PC-9 (cell line): ENCODE results near the gene ERBB2. TPM values are rescaled to one million over a fixed set of nuclear protein-coding genes. Genes with fewer than 3 reads are reported as not detected.
A peak's percentile ranks its signal among the peaks of the same experiment; 100 is the strongest.

Source experiments
- BruUV-seq: library from RNA; stranded (reverse); fragments of 400-500 nt; replicated peaks from 2 replicates; lab custom pipeline; 2021; lab: Mats Ljungman, UMichigan
- CTCF ChIA-PET: fragments of 300-600 bp; sonication (Branson Sonifier 250); formaldehyde crosslinking; loops from one replicate; lab custom pipeline; 2022; ENCODE audit warnings: antibody characterized with exemption; lab: Charles Lee
- POLR2A ChIA-PET: fragments of 300-600 bp; sonication (Branson Sonifier 250); formaldehyde crosslinking; loops from one replicate; lab custom pipeline; 2022; ENCODE audit warnings: antibody characterized with exemption; ENCODE audit not compliant: unreplicated experiment; lab: Charles Lee
- DNase-seq, 2 experiments: peaks; one replicate each; pipeline versions ENCODE4 v3.0.0 to v3.0.0-alpha.2; 2015 to 2022; ENCODE audit warnings: mixed read lengths in 1 of 2
- H2AFZ ChIP-seq: fragments of 200-600 bp; sonication (generic); 2 replicates; pipeline ENCODE4 v1.8.1; 2017; ENCODE audit warnings: antibody characterized with exemption
- H3F3A ChIP-seq: fragments of 200-600 bp; sonication (generic); 2 replicates; pipeline ENCODE4 v1.8.1; 2017; ENCODE audit warnings: antibody characterized with exemption, mild to moderate bottlenecking, low read depth; ENCODE audit not compliant: insufficient read depth
- H3K27ac ChIP-seq: fragments of 200-600 bp; sonication (generic); 2 replicates; pipeline ENCODE4 v1.6.1; 2016; ENCODE audit warnings: mixed run types
- H3K27me3 ChIP-seq: fragments of 200-600 bp; sonication (generic); 2 replicates; pipeline ENCODE4 v1.6.1; 2016; ENCODE audit warnings: low read depth, mixed run types; ENCODE audit not compliant: insufficient read depth
- H3K36me3 ChIP-seq: fragments of 200-600 bp; sonication (generic); 2 replicates; pipeline ENCODE4 v1.6.1; 2016; ENCODE audit warnings: low read depth, mixed run types
- H3K4me1 ChIP-seq: fragments of 200-600 bp; sonication (generic); replicated peaks from 2 replicates; pipeline ENCODE4 v1.6.1; 2016; ENCODE audit warnings: mixed run types; ENCODE audit not compliant: insufficient read depth
- H3K4me2 ChIP-seq: fragments of 200-600 bp; sonication (generic); 2 replicates; pipeline ENCODE4 v1.6.1; 2017; ENCODE audit warnings: mixed run types
- H3K4me3 ChIP-seq: fragments of 200-600 bp; sonication (generic); 2 replicates; pipeline ENCODE4 v1.6.1; 2016; ENCODE audit warnings: mixed run types
- H3K79me2 ChIP-seq: fragments of 200-600 bp; sonication (generic); 2 replicates; pipeline ENCODE4 v1.6.1; 2017; ENCODE audit warnings: low read depth, mixed run types
- H3K9me2 ChIP-seq: fragments of 200-600 bp; sonication (generic); 2 replicates; pipeline ENCODE4 v1.8.1; 2017; ENCODE audit warnings: mild to moderate bottlenecking; ENCODE audit not compliant: insufficient read depth
- H3K9me3 ChIP-seq: fragments of 200-600 bp; sonication (generic); 2 replicates; pipeline ENCODE4 v1.8.1; 2016; ENCODE audit warnings: low read depth; ENCODE audit not compliant: insufficient read depth
- H4K20me1 ChIP-seq: fragments of 200-600 bp; sonication (generic); 2 replicates; pipeline ENCODE4 v1.8.1; 2017; ENCODE audit not compliant: insufficient read depth
- EZH2 ChIP-seq: fragments of 200-600 bp; sonication (generic); IDR thresholded peaks from 2 replicates; pipeline ENCODE4 v1.8.0; 2017; ENCODE audit warnings: antibody characterized with exemption, low read depth
- intact Hi-C: fragments of 100-400 bp; cut with micrococcal nuclease; formaldehyde crosslinking; loops from one replicate; pipeline ENCODE4 v1.10.0; 2022; ENCODE audit not compliant: unreplicated experiment
- total RNA-seq: library from RNA; stranded (reverse); gene quantifications from 2 replicates; pipeline ENCODE4 v1.2.3, GENCODE V29; 2021
- TF ChIP-seq, protein P1 (sequence below): fragments of 200-600 bp; sonication (generic); conservative IDR thresholded peaks from 2 replicates; pipeline ENCODE4 v1.6.1; 2017; ENCODE audit warnings: mixed run types, antibody characterized with exemption, mild to moderate bottlenecking, moderate library complexity

Gene ERBB2
- total RNA-seq, 1 experiment from 2014 or later: 90.6 TPM

GRCh38 chr17:39661744-39662541 lies 37.9 kb upstream of the ERBB2 start:
- Histone ChIP-seq H3K9me2 (no peaks in the 10 kb centered on the region), H3K36me3 (no peaks in the 10 kb centered on the region), H3F3A (peaks cover 18% of the 10 kb centered on the region), H3K9me3 (no peaks in the 10 kb centered on the region), H3K4me3 (no peak overlapping the region), H4K20me1 (no peaks in the 10 kb centered on the region), H2AFZ (no peak overlapping the region), H3K27me3 (no peaks in the 10 kb centered on the region), H3K27ac (no peak overlapping the region), H3K4me2 (no peak overlapping the region), H3K79me2 (no peaks in the 10 kb centered on the region), H3K4me1 (peaks cover 17% of the 10 kb centered on the region)
- intact Hi-C loops: no loop called here
- ChIA-PET POLR2A (no interaction called here), CTCF (interaction anchor here (0.6 kb wide), 1 partner anchor 13 kb away, joined by 5 read pairs; no protein-coding TSS in a partner anchor)
- no TSS peak for BruUV-seq
- no peak for TF ChIP-seq EZH2
- TF ChIP-seq, protein P1, sequence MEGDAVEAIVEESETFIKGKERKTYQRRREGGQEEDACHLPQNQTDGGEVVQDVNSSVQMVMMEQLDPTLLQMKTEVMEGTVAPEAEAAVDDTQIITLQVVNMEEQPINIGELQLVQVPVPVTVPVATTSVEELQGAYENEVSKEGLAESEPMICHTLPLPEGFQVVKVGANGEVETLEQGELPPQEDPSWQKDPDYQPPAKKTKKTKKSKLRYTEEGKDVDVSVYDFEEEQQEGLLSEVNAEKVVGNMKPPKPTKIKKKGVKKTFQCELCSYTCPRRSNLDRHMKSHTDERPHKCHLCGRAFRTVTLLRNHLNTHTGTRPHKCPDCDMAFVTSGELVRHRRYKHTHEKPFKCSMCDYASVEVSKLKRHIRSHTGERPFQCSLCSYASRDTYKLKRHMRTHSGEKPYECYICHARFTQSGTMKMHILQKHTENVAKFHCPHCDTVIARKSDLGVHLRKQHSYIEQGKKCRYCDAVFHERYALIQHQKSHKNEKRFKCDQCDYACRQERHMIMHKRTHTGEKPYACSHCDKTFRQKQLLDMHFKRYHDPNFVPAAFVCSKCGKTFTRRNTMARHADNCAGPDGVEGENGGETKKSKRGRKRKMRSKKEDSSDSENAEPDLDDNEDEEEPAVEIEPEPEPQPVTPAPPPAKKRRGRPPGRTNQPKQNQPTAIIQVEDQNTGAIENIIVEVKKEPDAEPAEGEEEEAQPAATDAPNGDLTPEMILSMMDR: no peak
- no peak for DNase-seq

DNA sequence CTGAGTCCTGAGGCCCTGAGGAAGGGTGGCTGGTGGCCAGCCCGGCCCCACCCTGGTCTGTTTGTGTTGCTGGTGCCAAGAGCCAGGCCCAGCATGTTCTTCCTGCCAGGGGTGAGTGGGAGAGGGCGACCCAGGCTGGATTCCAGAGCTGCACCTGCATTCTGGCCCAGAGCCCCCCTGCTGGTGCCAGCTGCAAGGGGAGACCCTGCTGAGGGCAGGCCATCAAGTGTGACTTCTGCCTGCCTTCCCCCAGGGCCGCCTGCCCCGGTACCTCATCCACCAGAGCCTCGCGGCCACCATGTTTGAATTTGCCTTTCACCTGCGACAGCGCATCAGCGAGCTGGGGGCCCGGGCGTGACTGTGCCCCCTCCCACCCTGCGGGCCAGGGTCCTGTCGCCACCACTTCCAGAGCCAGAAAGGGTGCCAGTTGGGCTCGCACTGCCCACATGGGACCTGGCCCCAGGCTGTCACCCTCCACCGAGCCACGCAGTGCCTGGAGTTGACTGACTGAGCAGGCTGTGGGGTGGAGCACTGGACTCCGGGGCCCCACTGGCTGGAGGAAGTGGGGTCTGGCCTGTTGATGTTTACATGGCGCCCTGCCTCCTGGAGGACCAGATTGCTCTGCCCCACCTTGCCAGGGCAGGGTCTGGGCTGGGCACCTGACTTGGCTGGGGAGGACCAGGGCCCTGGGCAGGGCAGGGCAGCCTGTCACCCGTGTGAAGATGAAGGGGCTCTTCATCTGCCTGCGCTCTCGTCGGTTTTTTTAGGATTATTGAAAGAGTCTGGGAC lies 37.1 kb upstream of the ERBB2 start:
- intact Hi-C loops: no loop called here
- Histone ChIP-seq H3K79me2 (no peaks in the 10 kb centered on the region), H3K4me1 (peaks cover 25% of the 10 kb centered on the region), H3F3A (peaks cover 18% of the 10 kb centered on the region), H3K36me3 (no peaks in the 10 kb centered on the region), H3K4me2 (0 out of 2 replicates have a peak overlapping the region, but pooled peaks have one; percentile 82), H2AFZ (no peak overlapping the region), H3K27ac (no peak overlapping the region), H3K4me3 (no peak overlapping the region), H4K20me1 (no peaks in the 10 kb centered on the region), H3K27me3 (no peaks in the 10 kb centered on the region), H3K9me3 (no peaks in the 10 kb centered on the region), H3K9me2 (no peaks in the 10 kb centered on the region)
- no peak for DNase-seq
- BruUV-seq: no TSS peak
- TF ChIP-seq EZH2: no peak
- TF ChIP-seq, protein P1: no peak
- CTCF ChIA-PET: interaction anchor here (0.6 kb wide), 1 partner anchor 233 kb away, joined by 3 read pairs; no protein-coding TSS in a partner anchor
- POLR2A ChIA-PET: no interaction called here

DNA sequence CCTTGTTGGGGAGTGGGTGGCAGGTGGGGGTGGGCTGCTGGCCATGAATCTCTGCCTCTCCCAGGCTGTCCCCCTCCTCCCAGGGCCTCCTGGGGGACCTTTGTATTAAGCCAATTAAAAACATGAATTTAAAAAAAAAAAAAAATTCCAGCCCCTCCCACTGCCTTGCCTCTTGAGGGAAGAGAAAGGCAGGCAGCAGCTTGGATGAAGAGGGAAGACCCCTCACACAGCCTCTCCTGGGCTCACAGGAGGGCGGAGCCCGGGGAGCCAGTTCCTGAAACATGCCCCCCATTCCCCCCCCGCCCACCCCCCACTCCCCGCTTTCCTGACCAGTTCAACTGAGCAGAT lies 36.5 kb upstream of the ERBB2 start:
- peak in 1 of 2 experiments; percentile 18 for DNase-seq
- Histone ChIP-seq H3K9me3 (no peaks in the 10 kb centered on the region), H3K27ac (no peak overlapping the region), H3K27me3 (no peaks in the 10 kb centered on the region), H3K4me3 (peak overlapping the region; percentile 49; the same call in 1 of the 2 replicates), H3K9me2 (no peaks in the 10 kb centered on the region), H3K4me1 (peaks cover 29% of the 10 kb centered on the region), H3K4me2 (peak overlapping the region; percentile 82), H3F3A (peaks cover 18% of the 10 kb centered on the region), H3K79me2 (no peaks in the 10 kb centered on the region), H2AFZ (no peak overlapping the region), H3K36me3 (no peaks in the 10 kb centered on the region), H4K20me1 (no peaks in the 10 kb centered on the region)
- no peak for TF ChIP-seq EZH2
- TF ChIP-seq, protein P1: no peak
- no TSS peak for BruUV-seq
- POLR2A ChIA-PET: no interaction called here
- intact Hi-C loops: no loop called here
- CTCF ChIA-PET: no interaction called here
